Activated CD4-positive, alpha-beta memory T cell treated with anti-CD3 and anti-CD28 coated beads, Interleukin-2, amount 10 ng/mL, durations not matched to agents 7 days and 5 days (primary cell): Measurements from ENCODE around the gene ATP6V0D1. TPM values are rescaled to one million over a fixed set of nuclear protein-coding genes. Genes with fewer than 3 reads are reported as not detected.

Experiments
- CTCF ChIA-PET: fragments of 350-600 bp; sonication (Branson Sonifier 250); formaldehyde crosslinking; loops from one replicate; lab custom pipeline; 2021; ENCODE audit warnings: antibody characterized with exemption, inconsistent platforms; lab: Charles Lee
- POLR2A ChIA-PET: fragments of 350-600 bp; sonication (Branson Sonifier 250); formaldehyde crosslinking; loops from one replicate; lab custom pipeline; 2021; ENCODE audit warnings: antibody characterized with exemption; lab: Charles Lee
- DNase-seq: peaks from one replicate; pipeline ENCODE4 v3.0.0-alpha.2; 2020
- H3K27ac Mint-ChIP-seq: one replicate; pipeline ENCODE4 v1.8.0; 2021; ENCODE audit warnings: mild to moderate bottlenecking, mixed read lengths
- H3K27me3 Mint-ChIP-seq: one replicate; pipeline ENCODE4 v1.8.0; 2021; ENCODE audit warnings: mixed read lengths
- H3K36me3 Mint-ChIP-seq: one replicate; pipeline ENCODE4 v1.8.0; 2021; ENCODE audit warnings: low read depth, mixed read lengths
- H3K4me1 Mint-ChIP-seq: one replicate; pipeline ENCODE4 v1.8.0; 2021; ENCODE audit warnings: mixed read lengths
- H3K4me3 Mint-ChIP-seq: one replicate; pipeline ENCODE4 v1.8.0; 2021; ENCODE audit warnings: mild to moderate bottlenecking, mixed read lengths
- H3K9me3 Mint-ChIP-seq: one replicate; pipeline ENCODE4 v1.8.0; 2021; ENCODE audit warnings: mixed read lengths
- total RNA-seq, 2 experiments: library from RNA; stranded (reverse); gene quantifications; one replicate each; pipeline ENCODE4 v1.2.3, GENCODE V29; 2021

The ATP6V0D1 gene
- total RNA-seq, 2 experiments from 2014 or later = 52.8 to 59.5 TPM

DNA sequence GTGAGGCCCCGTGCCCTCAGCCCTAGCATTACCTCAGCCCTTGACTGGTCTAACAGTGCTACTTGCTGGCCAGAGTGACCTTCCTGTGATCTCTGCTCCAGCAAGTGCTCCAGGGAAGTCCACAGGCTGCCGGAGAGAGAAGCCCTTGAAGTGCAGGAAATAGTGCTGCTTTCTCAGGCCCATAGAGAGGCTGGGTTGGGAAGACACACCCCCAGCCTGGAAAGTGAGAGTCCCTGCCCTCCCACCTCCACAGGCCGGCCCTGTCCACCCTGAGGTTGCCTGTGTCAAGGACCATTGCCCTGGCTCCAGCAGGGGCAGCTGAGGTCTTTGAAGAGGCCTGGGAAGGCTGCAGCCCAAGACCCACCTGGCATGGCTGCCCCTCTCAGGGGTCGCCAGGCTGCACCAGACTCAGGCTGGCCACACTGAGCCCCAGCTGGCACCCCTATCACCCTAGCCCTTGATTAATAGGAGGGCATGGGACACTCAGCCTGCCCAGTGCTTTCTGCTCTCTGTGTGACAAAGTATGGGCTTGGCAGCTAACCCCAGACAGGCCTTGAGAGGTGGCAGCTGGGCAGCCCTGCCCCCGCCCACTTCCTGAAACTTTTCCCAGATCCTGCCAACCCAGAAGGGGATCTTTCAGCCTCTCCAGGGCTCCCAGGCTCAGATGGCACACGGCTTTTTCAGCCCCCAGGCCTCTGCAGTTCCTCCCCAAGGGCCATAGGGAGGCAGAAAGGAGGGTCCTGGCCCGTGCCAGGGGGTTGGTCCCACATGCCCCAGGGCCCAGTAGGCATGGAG, 21.7 kb downstream of the ATP6V0D1 start:
- POLR2A ChIA-PET = interaction anchor here (1.0 to 2.4 kb wide), 2 partner anchors 11 to 14 kb away, joined by 3 to 6 read pairs; no protein-coding TSS in a partner anchor
- H3K4me1 Mint-ChIP-seq = peaks cover 11% of the 10 kb centered on the region
- no peak overlapping the region for H3K4me3 Mint-ChIP-seq
- no peaks in the 10 kb centered on the region for H3K27me3 Mint-ChIP-seq
- CTCF ChIA-PET = no interaction called here
- no peak for DNase-seq
- H3K9me3 Mint-ChIP-seq = no peaks in the 10 kb centered on the region
- H3K36me3 Mint-ChIP-seq = no peaks in the 10 kb centered on the region
- H3K27ac Mint-ChIP-seq = no peak overlapping the region

GRCh38 chr16:67458121-67458641, 22.8 kb downstream of the ATP6V0D1 start:
- Mint-ChIP-seq H3K36me3 (peaks cover 1% of the 10 kb centered on the region), H3K4me3 (no peak overlapping the region), H3K27me3 (no peaks in the 10 kb centered on the region), H3K27ac (no peak overlapping the region), H3K4me1 (peaks cover 11% of the 10 kb centered on the region), H3K9me3 (no peaks in the 10 kb centered on the region)
- DNase-seq = no peak
- ChIA-PET POLR2A (interaction anchor here (2.4 kb wide), 1 partner anchor 10 kb away, joined by 6 read pairs; no protein-coding TSS in a partner anchor), CTCF (no interaction called here)

DNA sequence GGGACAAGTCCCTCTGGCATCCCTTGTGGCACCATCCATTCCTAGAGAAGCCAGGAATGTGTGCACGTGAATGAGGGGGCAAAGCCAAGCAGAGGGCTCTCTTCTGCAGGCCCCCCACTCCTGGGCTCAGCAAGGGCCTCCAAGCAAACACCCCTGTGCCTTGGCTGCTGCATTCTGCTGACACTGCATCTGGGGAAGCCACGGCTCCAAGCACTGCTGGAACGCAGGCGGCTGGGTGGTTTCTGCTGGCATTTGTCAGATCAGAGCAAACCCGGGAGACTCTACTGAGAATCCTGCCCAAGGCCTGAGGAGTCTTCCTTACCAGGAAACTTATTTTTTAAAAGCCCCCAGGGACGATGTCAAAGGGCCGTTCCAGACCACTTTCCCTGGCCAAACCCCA, 23.3 kb downstream of the ATP6V0D1 start:
- ChIA-PET CTCF (no interaction called here), POLR2A (interaction anchor here (2.4 kb wide), 1 partner anchor 10 kb away, joined by 6 read pairs; no protein-coding TSS in a partner anchor)
- no peak overlapping the region for H3K27ac Mint-ChIP-seq

GRCh38 chr16:67456391-67457081, 24.4 kb downstream of the ATP6V0D1 start:
- Mint-ChIP-seq H3K4me3 (no peak overlapping the region), H3K36me3 (peaks cover 5% of the 10 kb centered on the region), H3K27ac (no peak overlapping the region), H3K9me3 (no peaks in the 10 kb centered on the region), H3K27me3 (no peaks in the 10 kb centered on the region), H3K4me1 (peaks cover 11% of the 10 kb centered on the region)
- ChIA-PET POLR2A (interaction anchor here (0.7 to 1.0 kb wide), 2 partner anchors 16 to 18 kb away, joined by 3 to 5 read pairs; no protein-coding TSS in a partner anchor), CTCF (interaction anchor here (0.7 to 1.3 kb wide), 2 partner anchors 9 to 29 kb away, joined by 4 to 5 read pairs; no protein-coding TSS in a partner anchor)
- DNase-seq = no peak

More for the DNA sequence above, 23.3 kb downstream of the ATP6V0D1 start:
- H3K4me1 Mint-ChIP-seq = peaks cover 11% of the 10 kb centered on the region
- H3K9me3 Mint-ChIP-seq = no peaks in the 10 kb centered on the region
- H3K27me3 Mint-ChIP-seq = no peaks in the 10 kb centered on the region
- DNase-seq = no peak
- H3K4me3 Mint-ChIP-seq = no peak overlapping the region
- peaks cover 3% of the 10 kb centered on the region for H3K36me3 Mint-ChIP-seq

DNA sequence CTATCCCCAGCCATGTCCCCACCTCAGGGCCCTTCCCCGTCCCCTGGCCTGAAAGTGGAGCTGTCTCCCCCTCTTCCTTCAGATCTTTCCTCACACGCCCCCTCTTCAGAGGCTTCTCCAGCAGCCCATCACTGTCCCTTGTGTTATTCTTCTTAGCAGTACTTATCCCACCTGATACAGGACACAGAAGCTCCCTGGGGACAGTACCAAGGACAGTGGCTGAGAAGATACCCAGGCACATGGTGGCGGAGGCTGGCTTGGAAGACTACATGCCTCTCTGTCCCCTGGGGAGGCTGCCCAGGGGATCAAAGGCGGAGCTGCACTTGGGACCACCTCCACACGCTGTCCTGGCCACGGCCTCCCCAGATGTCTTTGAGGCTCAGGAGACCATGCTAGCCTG, 26.1 kb downstream of the ATP6V0D1 start:
- Mint-ChIP-seq H3K4me1 (peaks cover 11% of the 10 kb centered on the region), H3K4me3 (no peak overlapping the region), H3K27ac (no peak overlapping the region), H3K27me3 (no peaks in the 10 kb centered on the region), H3K9me3 (no peaks in the 10 kb centered on the region), H3K36me3 (peaks cover 8% of the 10 kb centered on the region)
- no peak for DNase-seq
- CTCF ChIA-PET = no interaction called here
- POLR2A ChIA-PET = interaction anchor here (0.8 kb wide), 1 partner anchor 26 kb away, joined by 3 read pairs; the partner anchor contains the start of gene ATP6V0D1

DNA sequence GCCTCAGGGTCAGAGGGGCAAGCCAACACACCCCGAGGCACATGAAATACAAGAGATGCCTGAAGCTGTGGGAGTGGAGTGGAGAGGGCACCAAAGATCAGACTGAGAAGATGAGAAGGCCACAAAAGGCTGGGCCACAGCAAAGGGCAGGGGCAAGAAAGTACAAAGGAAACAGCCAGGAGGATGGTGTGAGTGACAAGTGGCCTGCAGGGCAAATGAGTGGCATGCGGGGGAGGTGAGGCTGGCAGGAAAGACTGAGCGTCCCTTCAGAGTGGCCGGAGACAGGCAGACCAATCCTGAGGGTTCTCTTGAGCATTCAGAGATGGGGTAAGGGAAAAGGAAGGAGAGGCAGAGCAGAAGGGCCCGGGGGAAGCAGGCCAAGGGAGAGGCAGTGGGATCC, 26.9 kb downstream of the ATP6V0D1 start:
- Mint-ChIP-seq H3K4me1 (peaks cover 11% of the 10 kb centered on the region), H3K9me3 (no peaks in the 10 kb centered on the region), H3K36me3 (peaks cover 8% of the 10 kb centered on the region), H3K27ac (no peak overlapping the region), H3K27me3 (no peaks in the 10 kb centered on the region), H3K4me3 (no peak overlapping the region)
- CTCF ChIA-PET = no interaction called here
- POLR2A ChIA-PET = no interaction called here
- DNase-seq = no peak

DNA sequence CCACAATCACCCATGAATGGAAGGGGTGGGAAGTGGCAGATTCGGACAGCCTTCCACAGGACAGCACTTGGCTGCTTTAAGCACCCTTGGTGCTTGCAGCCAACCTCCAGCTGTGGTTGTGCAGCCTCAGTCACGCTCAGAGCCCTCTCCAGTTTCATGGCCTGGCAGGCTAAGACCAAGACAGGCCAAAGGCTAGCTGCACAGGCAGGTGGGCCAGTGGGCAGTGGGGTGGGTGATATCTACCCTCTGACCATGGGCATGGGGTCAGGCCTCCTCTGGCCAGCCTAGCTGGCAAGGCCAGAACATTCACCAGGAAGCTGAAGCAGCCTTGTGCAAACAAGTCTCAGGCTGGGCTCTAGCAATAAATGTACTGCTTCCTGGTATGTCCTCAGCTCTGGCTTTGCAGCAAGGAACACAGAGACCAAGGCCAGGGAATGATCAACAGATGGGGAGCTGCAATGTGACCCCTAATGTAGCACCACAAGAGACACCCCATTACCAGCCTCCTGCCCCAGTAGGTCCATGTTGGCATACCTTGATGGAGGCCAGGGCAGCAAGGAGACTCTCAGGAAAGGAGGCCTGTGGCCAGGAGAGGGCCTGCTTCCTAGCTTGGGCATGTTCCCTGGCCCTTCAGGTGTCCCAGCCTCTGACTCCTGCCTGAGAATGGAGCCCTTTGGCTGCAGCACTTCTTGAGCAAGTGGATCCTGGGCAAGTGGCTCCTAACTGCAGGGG, 29.1 kb downstream of the ATP6V0D1 start:
- Mint-ChIP-seq H3K4me1 (peaks cover 12% of the 10 kb centered on the region), H3K4me3 (no peak overlapping the region), H3K27me3 (no peaks in the 10 kb centered on the region), H3K36me3 (peaks cover 8% of the 10 kb centered on the region), H3K9me3 (no peaks in the 10 kb centered on the region), H3K27ac (no peak overlapping the region)
- DNase-seq = no peak
- CTCF ChIA-PET = interaction anchor here (1.0 to 1.4 kb wide), 3 partner anchors 24 to 77 kb away, joined by 3 to 4 read pairs (median 3); partner anchors contain the start of gene ATP6V0D1
- POLR2A ChIA-PET = interaction anchor here (0.9 kb wide), 1 partner anchor 13 kb away, joined by 3 read pairs; no protein-coding TSS in a partner anchor

GRCh38 chr16:67451061-67451703, 29.8 kb downstream of the ATP6V0D1 start:
- Mint-ChIP-seq H3K4me1 (peaks cover 10% of the 10 kb centered on the region), H3K27me3 (no peaks in the 10 kb centered on the region), H3K9me3 (no peaks in the 10 kb centered on the region), H3K27ac (no peak overlapping the region), H3K4me3 (no peak overlapping the region), H3K36me3 (peaks cover 8% of the 10 kb centered on the region)
- POLR2A ChIA-PET = interaction anchor here (0.9 kb wide), 1 partner anchor 13 kb away, joined by 3 read pairs; no protein-coding TSS in a partner anchor
- DNase-seq = no peak
- CTCF ChIA-PET = interaction anchor here (1.0 to 1.4 kb wide), 5 partner anchors 15 to 77 kb away, joined by 3 to 5 read pairs (median 4); partner anchors contain the start of gene ATP6V0D1

- H3K4me3 Mint-ChIP-seq = no peak overlapping the region
- H3K4me1 Mint-ChIP-seq = peaks cover 4% of the 10 kb centered on the region
- no peak for DNase-seq
- H3K9me3 Mint-ChIP-seq = no peaks in the 10 kb centered on the region
- H3K27me3 Mint-ChIP-seq = no peaks in the 10 kb centered on the region
- POLR2A ChIA-PET = no interaction called here
- peaks cover 8% of the 10 kb centered on the region for H3K36me3 Mint-ChIP-seq
- H3K27ac Mint-ChIP-seq = no peak overlapping the region
- CTCF ChIA-PET = interaction anchor here (1.0 to 1.2 kb wide), 2 partner anchors 21 to 48 kb away, joined by 3 to 5 read pairs; no protein-coding TSS in a partner anchor
Measured at GRCh38 chr16:67449739-67450138, 31.2 kb downstream of the ATP6V0D1 start.

GRCh38 chr16:67449336-67449735, 31.6 kb downstream of the ATP6V0D1 start:
- H3K27me3 Mint-ChIP-seq = no peaks in the 10 kb centered on the region
- no peak overlapping the region for H3K27ac Mint-ChIP-seq
- no peaks in the 10 kb centered on the region for H3K9me3 Mint-ChIP-seq
- no peak overlapping the region for H3K4me3 Mint-ChIP-seq
- peaks cover 4% of the 10 kb centered on the region for H3K4me1 Mint-ChIP-seq
- H3K36me3 Mint-ChIP-seq = peaks cover 8% of the 10 kb centered on the region
- ChIA-PET CTCF (interaction anchor here (1.0 to 1.2 kb wide), 2 partner anchors 21 to 48 kb away, joined by 3 to 5 read pairs; no protein-coding TSS in a partner anchor), POLR2A (no interaction called here)
- no peak for DNase-seq

DNA sequence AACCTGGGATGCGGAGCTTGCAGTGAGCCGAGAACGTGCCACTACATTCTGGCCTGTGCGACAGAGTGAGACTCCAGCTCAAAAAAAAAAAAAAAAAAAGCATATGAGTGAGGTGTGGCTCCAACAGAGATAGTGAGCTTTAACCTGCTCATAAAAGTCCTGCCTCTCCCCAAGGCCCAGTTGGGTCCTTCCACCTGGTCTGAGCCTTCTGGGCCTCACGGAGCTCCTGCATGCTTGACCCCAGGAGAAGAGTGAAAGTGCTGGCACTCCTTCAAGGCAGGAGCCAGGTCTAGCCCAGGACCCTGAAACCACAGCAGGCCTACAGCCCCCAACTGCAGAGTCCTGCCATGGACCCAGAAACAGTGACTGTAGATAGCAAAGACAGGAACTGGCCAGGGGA, 32.4 kb downstream of the ATP6V0D1 start:
- no peak for DNase-seq
- Mint-ChIP-seq H3K36me3 (peaks cover 8% of the 10 kb centered on the region), H3K9me3 (no peaks in the 10 kb centered on the region), H3K27ac (no peak overlapping the region), H3K27me3 (no peaks in the 10 kb centered on the region), H3K4me1 (peaks cover 4% of the 10 kb centered on the region), H3K4me3 (no peak overlapping the region)
- ChIA-PET CTCF (interaction anchor here (0.7 to 11.0 kb wide), 11 partner anchors 13 to 96 kb away, joined by 3 to 66 read pairs (median 4); partner anchors contain the start of gene ATP6V0D1), POLR2A (interaction anchor here (2.3 kb wide), 1 partner anchor 10 kb away, joined by 6 read pairs; no protein-coding TSS in a partner anchor)
